OCI-M2 (cell line): ENCODE results near the gene SRGN.
"Not testable (repeated sequence)": the region's sequence is repeated elsewhere in the genome, so short reads cannot be mapped to it uniquely, and the experiment has no call there.

Experiments
- DNase-seq: peaks from one replicate; lab custom pipeline; 2025; ENCODE audit not compliant: unreplicated experiment; lab: John Stamatoyannopoulos, UW

SRGN gene, protein sequence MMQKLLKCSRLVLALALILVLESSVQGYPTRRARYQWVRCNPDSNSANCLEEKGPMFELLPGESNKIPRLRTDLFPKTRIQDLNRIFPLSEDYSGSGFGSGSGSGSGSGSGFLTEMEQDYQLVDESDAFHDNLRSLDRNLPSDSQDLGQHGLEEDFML

DNA sequence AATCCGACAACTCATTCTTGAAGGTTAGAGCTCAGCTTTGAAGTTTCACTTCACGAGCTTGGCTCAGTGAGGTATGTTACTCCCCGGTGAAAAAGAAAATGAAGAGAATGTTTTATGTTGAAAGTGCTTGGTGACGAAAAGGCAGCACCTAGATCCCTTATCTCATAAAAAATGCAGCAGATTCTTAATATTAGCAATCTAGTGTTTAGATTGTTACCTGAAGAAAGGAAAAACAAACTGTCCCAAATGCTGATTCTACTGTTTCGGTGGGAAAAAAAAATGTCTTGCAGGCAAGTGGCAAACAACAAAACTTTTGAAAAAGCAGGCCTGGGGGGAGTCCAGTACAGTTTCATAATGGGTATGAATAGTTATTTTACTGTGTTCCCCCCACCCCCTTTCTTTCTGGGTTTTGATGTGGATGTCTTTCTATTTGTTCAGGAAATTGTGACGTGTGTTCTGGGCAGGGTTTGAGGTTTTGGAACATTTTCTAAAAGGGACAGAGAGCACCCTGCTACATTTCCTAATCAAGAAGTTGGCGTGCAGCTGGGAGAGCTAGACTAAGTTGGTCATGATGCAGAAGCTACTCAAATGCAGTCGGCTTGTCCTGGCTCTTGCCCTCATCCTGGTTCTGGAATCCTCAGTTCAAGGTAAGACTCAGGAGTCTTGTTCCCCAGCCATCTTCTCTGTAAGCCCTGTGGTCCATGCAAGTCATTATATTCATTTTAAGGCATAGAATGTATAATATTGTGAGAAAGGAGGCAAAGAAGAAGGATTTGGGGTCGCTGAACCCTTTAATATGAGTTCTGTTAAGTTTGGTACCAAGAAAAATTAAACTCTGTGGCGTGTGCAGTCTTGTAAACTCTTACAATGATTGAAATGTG, at the start of gene SRGN:
Gene SRGN (plus strand): TSS at position 514 of the 881 bp plus-strand sequence. CDS start 55 bp downstream, at position 569.
- DNase-seq: no peak

DNA sequence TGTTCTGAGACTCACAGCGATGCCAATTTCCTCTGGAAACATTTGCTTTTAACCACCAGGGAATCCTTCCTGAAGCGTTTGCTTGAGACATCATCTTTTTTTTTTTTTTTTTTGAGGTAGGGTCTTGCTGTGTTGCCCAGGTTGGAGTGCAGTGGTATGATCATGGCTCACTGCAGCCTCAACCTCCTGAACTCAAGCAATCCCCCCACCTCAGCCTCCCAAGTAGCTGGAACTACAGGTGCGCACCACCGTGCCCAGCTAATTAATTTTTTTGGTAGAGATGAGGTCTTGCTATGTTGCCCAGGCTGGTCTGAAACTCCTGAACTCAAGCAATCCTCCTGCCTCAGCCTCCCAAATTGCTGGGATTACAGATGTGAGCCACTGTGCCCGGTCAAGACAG, 47.0 kb upstream of the SRGN start:
- not testable (repeated sequence) for DNase-seq

DNA sequence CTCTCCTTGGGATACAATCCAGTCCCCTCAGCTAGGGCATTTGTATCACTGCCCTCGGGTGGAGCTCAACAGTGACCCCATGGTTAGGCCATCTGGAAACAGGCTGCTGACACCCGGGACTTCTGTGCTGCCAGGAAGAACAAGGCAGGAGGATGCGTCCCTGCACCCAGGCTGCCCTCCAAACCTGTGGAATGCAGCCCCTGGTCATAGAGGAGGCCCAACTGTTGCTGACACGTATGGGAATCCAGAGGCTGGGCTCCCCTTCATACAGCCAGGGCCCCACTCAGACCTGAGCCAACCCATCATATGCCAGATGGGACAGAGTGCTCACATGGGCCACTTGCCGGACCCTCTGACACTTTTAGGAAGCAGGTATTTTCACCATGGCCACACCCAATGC, 45.5 kb upstream of the SRGN start:
- no peak for DNase-seq

DNA sequence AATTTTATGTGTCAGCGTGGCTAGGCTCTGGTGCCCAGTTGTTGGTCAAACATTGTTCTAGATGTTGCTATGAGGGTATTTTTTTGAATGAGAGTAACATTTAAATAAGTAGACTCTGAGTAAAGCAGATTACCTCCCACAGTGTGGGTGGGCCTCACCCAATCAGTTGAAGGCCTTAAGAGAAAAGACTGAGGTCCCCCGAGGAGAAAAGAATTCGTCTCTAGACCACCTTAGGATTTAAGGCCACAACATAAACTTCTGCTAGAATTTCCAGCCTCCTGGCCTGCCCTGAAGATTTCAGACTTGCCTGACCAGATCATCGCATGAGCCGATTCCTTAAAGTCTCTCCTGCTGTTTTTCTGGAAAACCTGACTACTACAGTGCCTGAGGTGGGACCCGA, 45.1 kb upstream of the SRGN start:
- no peak for DNase-seq

DNA sequence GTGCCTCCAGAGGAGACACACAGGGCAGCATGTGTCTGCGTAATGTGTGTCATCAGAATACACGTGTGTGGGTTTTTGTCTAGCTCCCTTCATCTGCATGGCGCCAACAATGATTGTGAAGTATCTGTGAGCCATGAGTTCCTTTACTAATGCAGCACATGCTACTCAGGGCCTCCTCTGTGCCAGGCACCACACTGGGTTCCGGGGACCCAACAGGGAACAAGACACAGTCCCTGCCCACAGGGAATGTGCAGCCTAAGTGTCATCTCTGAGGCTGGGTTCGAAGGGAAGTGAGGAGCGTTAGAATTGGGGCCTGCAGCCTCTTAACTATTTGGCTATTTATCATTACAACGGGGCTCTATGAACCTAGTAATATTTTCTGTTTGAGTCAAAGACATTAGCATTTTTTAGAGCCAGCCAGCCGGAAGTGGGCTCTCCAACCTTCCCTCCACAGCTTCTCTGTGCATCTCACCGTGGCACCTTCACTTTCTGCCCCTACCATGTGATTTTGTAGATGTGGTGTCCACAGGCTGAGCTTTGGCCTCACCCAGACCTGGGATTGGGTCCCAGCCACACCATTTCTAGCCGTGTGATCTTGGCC, 43.9 kb upstream of the SRGN start:
- DNase-seq: no peak

DNA sequence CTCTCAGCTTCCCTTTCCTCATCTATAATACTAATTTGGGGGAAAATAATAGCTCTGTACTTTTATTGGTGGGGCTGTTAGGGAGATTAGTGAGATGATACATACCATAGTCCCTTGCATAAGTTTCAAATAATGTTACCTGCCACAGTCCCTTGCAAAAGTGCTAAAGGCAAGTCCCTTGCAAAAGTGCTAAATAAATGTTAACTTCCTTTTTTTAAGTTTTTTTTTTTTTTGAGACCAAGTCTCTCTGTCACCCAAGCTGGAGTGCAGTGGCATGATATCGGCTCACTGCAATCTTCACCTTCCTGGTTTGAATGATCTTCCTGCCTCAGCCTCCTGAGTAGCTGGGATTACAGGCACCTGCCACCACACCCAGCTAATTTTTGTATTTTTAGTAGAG, 43.4 kb upstream of the SRGN start:
- no peak for DNase-seq

DNA sequence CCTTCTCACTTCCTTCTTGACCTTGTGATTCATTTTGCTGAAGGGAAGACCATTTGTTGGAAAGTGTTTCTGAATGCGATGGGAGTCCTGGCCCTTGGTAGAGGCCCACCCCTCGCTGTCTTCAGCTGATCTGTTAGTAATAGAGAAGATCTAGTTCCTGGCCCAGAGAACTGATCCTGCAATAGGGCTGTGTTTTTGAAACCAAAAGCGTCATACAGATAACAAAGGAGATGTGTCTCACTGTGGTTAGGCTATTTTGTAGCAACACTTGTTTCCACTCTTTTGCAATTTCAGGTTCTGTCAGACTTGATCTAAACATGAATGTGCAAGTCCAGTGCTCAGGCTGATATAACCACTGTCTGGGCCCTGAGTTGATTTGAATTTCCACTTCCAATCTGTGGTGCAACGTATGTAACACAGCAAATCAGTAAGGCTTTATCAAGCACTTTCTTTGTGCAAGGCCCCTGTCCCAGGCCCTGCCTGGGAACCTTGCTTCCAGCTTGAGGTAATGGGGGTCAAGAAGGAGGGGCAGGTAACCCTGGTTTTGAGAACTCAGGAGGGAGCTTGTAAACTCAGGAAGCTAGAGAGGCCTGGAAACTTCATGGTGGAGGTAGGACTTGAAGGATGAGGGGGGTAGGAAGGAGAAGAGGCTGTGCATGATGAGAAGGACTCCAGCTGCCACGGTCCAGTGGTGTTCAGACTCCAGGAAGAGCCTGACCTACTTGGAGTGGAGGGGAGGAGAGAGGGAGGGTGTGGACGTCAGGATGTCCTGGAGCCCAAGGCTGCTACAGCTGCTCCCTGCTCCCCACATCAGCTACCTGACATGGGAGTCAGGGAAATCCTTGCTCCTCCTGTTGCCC, 42.2 kb upstream of the SRGN start:
- no peak for DNase-seq

DNA sequence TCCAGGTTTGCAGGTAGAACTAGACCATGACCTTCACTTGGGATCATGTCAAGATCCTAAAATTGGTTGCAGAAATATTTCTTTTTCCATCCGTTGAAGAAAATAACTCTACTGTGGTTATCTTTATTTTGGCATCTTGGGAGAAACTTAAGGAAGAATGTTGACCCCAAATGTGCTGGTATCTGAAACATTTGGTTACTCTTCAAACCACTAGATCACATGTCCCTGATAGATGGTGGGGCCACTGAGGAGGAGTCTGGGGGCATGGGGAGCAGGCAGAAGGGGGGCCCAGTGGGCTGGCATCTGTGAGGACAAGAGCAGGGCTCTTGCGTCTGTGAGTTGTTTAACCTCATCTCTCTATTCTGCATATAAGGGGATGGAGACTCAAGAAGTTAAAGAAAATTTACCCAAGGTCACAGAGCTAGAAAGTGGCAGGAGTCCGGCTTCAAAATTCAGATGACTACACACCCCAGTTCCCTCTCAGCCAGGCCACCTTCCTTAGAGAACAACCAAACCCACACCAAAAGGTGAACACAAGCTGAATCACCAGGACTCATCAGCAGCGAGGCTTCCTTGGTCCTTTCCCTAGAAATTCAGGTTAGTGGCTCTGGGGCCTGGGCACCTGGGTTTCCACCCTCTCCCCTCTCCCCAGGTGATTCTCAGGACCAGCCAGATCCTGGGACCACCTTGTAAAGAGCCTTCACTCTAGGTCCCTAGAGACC, 40.6 kb upstream of the SRGN start:
- DNase-seq: no peak

DNA sequence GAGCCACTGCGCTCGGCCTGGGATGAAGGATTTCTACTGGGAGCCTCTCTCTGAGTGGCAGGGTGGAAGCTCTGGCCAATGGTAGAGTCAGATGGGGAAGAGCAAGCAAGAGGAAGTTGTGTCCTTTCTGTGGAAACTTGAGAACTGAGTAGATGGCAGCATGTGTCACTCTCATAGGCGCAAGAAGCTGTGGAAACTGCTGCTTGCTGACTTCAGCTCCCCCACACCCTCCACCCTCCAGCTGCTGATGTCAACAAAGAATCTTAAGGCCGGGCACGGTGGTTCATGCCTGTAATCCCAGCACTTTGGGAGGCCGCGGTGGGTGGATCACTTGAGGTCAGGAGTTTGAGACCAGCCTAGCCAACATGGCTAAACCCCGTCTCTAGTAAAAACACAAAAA, 39.8 kb upstream of the SRGN start:
- DNase-seq: no peak

DNA sequence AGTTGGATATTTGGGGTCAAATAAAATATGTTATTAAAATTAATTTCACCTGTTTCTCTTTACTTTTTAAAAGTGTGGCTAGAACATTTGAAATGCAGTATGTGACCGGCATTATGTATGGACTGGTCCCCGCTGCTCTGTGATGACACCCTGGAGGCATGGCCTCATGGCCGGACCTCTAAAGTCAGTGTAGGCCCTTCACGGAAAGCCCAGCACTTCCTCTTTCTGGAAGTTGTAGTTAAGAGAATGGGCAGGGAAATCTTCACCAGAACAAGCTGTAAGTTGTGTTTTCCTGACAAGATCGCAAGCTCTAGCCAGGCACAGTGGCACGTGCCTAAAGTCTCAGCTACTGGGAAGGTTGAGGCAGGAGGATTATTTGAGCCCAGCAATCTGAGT, 38.3 kb upstream of the SRGN start:
- no peak for DNase-seq

DNA sequence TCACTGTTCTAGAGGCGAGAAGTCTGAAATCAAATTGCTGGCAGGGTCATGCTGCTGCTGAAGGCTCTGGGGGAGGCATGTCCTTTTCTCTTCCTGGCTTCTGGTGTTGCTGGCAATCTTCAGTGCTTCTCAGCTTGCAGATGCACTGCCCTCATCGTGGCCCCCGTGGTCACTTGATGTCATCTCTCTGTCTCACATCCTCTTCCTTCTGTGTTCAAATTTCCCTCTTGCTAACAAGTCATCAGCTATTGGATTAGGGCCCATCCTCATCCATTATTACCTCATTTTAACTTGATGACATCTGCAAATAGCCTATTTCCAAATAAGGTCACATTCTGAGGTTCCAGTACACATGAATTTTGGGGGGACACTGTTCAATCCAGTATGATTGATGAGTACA, 36.6 kb upstream of the SRGN start:
- no peak for DNase-seq

DNA sequence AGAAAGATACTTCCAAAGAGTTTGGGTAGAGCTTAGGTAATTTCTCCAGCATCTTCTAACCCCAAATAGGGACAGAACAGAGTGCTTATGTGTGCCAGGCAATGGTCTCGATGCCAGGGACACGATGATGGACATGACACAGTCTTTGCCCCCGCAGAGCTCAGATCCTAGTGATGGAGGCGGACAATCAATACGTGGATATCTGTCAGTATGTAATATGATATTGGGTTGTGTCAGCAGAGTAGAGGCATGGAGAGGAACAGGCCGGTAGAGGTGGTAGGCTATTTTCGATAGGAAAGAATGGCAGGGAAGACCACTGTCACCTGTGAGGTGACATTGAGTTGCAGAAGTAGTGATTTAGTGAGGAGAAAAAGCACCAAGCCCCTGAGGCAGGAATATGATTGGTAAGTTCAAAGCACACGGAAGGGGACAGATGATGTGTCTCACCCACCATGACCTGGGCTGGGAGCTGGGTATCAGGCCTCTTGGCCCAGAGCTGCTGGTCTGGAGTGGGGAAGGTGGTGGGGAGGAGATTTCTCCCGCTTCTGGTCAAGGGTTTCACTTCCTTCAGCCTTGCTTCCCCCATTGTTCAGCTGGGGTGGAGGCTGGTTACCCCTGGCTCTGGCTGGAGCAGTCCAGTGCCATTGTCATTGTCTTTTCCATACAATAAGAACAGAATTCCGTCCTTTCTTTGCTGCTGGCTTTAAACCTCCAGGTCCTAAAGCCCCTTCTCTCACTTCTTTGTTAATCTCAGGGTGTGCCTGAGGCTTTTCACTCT, 36.0 kb upstream of the SRGN start:
- no peak for DNase-seq

DNA sequence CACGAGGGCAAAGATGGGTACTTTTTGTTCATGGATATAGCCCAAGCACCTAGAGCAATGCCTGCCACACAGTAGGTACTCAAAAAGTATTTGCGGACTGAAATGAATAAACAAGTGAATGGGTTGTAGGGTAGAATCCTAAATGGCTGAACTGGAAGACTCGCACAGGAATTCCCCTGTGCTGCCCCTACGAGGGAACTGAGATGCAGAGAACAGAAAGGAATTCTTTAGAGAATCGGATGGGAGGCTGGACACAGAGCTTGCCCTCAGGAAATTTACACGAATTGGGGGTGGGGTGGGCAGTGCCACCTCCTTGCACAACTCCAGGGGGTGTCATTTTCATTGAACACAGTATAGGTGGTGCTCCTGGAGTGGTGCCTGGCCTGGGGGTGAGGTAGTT, 35.2 kb upstream of the SRGN start:
- DNase-seq: no peak

DNA sequence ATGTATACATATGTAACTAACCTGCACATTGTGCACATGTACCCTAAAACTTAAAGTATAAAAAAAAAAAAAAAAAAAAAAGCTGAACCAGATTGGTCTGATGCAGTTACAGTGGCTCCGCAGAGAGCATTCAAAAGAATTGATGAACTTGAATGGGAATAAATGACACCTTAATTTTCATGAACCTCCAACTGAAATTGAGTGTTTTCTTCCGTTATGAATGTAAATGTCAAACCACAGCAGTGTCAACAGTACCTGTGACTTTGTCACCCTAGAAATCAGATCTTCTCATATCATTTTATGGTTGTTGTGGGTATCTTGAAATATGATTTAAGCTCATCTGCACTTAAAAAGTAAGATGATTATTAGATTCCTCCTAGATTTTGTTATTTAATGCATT, 32.7 kb upstream of the SRGN start:
- DNase-seq: no peak

DNA sequence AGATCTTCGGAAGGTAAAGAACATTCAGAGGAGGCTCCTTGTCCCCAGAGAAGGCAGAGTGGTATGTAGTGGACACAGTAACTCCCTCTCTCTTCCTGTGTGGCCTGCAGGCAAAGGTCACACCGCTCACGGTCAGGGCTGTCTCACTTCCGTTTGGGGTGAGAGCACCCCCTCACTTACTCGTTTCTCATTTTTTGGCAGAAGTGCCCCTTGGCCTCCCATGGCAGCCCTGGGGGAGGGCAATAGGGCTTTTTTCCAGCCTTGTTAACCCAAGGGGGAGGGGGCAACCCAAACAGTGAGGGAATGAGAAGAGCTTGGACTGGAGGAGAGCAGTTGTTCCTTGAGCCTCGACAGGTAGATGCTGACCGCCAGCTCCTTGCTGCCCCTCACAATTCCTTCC, 31.8 kb upstream of the SRGN start:
- DNase-seq: no peak

DNA sequence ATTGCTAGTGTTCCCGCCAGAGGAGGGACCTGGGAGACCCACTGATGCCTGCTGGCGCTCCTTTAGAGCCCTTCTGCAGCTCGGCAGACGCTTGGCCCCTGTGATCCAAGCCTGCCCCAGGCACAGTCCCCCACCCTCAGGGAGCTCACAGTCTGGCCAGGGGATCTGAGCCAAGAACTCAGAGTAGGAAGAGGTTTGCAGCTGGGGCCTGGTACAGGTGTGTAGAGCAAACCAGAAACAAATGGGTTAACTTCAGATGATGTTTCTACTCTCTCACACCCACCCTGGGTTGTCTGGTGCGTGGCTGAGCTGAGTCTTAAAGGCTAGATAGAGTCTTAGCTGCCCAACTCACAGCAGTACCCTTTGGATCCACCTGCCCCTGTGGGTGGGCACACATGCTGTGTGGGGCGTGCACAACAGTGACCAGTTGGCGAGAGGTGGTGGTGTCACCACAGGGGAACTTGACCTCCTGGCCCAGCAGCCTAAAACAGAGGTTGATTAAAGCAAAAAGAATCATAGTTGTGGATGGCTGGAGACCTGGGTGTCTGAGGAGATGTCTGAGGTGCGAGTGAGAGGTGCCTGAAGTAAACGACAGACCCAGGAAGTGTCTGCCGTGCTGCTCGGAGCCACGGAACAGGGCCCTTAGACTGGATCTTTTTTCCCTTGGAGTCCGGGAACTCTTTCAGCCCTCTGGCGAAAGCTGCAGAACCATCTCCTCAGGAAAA, 31.2 kb upstream of the SRGN start:
- DNase-seq: no peak

DNA sequence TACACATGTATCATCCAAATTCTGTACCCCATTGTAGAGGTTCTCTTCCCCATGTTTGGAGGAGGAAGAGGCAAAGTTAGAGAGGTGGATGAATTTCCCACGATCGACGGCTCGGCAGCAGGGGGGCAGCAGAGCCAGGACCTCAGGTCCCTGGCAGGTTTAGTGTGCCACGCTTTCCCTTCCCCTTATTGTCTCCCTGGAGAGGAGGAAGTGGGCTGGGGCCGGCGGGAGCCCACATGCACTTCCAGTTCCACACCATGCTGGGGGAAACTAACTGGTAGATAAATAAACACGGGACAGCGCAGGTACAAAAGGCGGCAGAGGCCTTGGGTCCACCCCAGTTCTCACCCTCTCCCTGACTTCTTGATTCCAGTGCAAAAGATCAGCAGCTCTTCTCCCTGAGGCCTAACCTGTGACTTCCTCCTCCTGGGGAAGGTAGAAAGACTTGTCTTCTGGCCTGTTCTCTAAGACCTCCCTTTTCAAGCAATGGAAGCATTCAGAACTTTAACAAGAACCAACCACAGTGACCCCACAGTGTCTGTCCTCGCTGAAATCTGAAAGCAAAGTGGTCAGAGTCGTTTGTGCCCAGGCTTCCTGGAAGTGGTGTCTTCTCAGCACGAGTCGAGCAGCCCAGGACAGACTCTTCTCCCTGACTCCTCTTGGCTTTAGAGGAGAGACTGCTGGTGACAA, 30.5 kb upstream of the SRGN start:
- DNase-seq: no peak

DNA sequence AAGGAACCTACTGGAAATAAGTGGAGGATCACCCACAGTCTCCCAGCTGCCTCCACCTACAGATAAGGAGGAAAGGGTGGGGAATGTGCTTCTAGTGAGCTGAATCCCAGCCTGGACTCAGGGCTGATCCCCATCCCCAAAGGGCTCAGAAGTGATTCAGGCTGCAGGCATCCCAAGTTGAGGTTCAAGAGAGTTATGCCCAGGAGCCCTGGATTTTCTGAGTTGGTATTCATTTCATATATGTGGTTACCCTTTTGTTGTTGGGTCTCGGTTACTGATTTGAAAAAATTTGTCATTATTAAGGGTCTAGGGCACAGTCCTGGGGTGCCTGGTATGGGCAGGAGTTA, 30.0 kb upstream of the SRGN start:
- DNase-seq: no peak
